Loucy (cell line): ENCODE measurements around the gene ZDHHC14.

ENCODE experiments used
- CTCF ChIP-seq: fragments of 200-600 bp; sonication (generic); conservative IDR thresholded peaks from 2 replicates; pipeline ENCODE4 v1.5.1; 2014; ENCODE audit warnings: mild to moderate bottlenecking, antibody characterized with exemption, low read length
- EZH2phosphoT487 ChIP-seq: fragments of 200-600 bp; IDR thresholded peaks from 2 replicates; pipeline ENCODE4 v1.6.1; 2018; ENCODE audit warnings: antibody characterized with exemption, mild to moderate bottlenecking, moderate library complexity, borderline replicate concordance

- TF ChIP-seq CTCF, result no peak
- no peak for TF ChIP-seq EZH2phosphoT487
These were observed 296.2 kb downstream of the ZDHHC14 start for GRCh38 chr6:157677235-157677634.
